Activated CD4-positive, alpha-beta T cell treated with anti-CD3 and anti-CD28 coated beads for 24 hours (primary cell): Measurements from ENCODE around the gene SMPD4.
"Not testable (repeated sequence)": the region's sequence is repeated elsewhere in the genome, so short reads cannot be mapped to it uniquely, and the experiment has no call there.

Experiments used
- DNase-seq, 2 donors: peaks; one replicate each; pipeline ENCODE4 v3.0.0-alpha.2; 2020; ENCODE audit warnings: low read depth in 2 of 2

SMPD4 gene

DNA sequence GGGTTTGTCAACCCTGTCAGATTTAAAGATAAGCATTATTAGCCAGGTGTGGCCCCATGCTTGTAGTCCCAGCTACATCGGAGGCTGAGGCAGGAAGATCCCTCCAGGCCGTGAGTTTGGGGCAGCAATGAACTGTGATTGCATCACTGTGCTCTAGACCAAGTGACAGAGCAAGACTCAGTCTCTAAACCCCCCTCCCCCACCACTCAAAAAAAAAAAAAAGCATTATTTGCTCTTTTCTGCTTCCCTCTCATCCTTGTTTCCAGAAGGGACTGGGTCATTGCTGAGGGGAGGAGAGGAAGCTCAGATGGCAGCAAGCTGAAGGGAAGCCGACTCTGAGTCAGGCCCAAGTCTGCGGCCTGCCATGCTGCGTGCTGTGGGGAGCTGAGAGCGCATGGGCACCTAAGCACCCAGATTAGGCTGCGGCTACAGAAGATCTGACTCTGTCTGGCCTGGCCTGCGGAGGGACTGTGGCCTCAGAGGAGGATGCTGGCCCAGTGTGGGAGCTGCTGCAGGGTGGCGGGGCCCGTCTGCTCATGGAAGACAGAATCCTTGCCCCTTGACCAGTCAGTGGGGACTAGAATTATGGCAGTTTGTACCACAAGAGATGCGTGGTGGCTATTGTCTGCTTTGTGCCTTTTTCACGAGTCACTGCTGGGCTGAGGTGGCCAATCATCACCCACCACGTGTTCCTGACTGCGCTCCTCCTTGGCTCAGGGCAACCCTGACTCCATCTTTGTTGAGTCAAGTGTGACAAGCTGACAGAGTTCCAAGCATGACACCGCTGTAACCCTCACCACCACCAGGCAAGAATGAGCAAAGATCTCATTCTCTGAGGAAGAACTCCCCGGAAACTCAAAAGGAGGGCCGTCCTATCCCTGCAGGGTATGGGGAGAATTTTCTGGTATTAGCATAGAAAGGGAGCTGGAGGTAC lies 6.7 kb upstream of the SMPD4 start:
- not testable (repeated sequence) for DNase-seq

DNA sequence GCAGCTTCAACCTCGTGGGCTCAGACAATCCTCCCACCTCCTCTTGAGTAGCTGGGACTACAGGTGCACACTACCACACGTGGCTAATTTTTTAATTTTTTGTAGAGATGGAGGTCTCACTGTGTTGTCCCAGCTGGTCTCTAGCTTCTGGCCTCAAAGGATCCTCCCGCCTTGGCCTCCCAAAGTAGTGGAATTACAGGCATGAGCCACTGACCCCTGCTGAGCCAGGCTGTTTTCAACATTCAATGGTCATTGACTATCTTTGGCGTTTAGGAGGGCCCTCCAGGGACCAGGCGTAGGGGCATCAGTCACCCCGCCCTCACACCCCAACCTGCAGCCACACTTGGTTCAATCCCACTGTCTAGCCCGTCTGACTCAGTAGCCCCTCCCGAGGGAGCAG lies 5.9 kb upstream of the SMPD4 start:
- no peak for DNase-seq

DNA sequence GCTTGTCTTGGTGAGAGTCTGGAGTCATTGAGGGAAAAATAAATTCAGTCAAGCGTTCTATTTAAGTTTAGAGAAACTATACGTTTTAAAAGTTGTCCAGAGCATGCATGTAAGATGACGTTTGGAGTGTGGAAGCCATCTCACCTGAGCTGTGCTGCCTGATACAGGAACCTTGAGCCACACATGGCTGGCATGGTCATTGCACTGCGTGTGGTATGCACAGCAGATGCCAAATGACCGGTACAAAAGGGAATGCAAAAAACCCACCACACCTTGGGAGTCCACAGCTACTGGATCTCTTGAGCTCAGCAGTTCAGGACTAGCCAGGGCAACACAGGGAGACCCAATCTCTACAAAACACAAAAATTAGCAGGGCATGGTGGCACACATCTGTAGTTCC lies 5.0 kb upstream of the SMPD4 start:
- DNase-seq = no peak

DNA sequence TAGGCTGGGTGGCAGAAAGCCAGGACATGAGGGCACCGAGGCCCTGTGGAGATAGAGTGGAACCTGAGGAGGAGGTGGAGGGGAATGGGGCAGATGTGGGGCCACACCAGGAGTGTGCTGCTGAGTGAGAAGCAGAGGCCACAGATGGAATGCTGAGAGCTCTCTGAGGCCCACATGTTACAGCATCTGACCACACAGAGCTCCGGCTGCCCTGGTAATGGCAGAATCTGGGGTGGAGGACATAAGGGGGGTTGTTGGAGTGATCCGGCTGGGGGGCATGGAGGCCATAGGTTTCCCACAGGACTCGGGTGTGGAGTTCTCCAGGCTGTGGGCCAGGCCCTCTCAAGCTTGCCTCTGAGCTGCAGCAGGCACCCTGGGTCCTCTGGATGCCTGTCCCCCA lies 4.5 kb upstream of the SMPD4 start:
- DNase-seq = no peak

DNA sequence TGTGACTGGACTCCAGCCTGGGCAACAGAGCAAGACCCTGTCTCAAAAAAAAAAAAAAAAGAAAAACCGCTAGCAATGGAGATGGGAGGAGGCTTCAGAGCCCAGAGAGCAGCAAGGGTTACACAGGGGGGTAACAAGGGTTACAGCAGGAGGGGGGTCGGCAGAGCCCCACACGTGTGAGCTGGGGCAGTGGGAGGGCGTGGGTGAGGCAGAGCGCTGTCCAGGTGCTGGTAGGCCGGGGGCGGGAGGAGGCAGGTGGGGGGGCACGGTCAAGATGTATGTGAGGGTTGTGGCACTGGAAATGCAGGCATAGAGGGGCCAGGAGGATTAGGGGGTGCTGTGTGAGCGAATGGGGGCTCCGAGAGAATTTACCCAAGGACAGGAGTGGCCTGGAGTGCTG lies 4.0 kb upstream of the SMPD4 start:
- DNase-seq = no peak

DNA sequence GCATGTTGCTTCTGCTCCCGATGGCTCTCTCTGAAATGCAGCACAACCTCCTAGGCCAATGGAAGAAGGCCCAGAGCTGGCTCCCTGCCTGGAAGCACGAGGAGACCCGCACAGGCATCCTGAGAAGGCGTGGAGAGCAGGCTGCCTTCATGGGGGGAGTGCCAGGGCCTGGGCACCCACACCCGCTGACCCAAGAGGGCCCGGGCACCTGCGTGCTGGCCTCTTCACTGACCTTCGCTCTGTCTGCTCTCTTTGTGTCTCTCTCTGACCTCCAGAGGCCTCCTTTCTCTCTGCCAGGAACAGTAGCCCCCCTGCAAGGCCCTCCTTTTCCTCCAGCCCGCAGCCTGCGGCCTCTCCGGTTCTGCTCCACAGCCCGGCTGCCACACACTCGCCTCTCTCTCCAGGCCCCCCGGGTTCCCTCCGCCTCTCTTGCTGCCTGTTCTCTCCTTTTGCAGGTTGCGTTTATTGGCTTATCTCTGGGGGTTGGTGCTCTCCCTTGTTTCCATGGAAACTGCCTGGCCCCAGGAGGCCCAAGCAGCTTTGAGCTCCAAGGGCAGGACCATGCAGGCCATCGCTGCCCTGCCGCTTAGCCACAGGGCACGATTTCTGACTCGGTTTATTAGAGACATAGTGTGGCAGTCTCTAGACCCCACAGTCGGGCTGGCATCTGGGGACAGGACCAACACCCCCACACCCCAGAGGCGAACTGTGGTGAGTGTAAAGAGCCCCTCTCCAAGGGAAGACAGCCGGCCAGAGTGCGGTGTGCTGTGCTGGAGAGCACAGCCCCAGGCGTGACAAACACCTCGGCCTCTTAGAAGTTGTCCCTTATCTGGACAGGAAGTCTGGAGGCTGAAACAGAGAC lies 2.3 kb upstream of the SMPD4 start:
- DNase-seq = no peak

DNA sequence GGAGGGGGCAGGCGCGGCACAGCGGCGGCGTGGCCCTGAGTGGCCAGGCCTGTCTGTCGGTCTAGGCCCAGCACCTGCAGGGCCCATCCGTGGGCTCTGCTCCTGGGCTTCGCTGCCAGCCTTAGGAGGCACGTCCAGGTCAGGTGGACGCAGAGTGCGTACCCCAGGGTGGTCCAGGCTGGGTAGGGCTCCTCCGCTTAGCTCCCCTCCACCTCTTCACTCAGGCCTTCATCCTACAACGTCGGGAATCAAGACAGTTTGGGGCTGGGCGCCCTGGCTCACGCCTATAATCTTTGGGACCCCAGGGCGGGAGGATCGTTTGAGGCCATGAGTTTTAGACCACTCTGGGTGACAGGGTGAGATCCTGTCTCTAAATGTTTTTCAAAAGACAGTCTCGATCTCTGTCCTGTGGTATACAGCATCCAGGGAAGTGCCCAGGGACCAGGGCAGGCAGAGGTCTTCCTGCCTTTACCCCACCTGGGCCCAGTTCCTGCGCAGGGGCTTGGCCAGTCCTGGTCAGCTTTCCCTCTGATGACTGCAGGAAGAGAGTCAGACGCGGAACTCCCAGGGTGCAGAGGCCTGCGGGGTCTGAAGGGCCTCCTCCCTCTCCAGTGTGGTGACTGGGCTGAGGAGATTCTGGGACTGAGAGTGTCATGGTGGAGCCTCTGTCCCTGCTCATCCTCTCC lies 1.6 kb upstream of the SMPD4 start:
- DNase-seq = not testable (repeated sequence)

DNA sequence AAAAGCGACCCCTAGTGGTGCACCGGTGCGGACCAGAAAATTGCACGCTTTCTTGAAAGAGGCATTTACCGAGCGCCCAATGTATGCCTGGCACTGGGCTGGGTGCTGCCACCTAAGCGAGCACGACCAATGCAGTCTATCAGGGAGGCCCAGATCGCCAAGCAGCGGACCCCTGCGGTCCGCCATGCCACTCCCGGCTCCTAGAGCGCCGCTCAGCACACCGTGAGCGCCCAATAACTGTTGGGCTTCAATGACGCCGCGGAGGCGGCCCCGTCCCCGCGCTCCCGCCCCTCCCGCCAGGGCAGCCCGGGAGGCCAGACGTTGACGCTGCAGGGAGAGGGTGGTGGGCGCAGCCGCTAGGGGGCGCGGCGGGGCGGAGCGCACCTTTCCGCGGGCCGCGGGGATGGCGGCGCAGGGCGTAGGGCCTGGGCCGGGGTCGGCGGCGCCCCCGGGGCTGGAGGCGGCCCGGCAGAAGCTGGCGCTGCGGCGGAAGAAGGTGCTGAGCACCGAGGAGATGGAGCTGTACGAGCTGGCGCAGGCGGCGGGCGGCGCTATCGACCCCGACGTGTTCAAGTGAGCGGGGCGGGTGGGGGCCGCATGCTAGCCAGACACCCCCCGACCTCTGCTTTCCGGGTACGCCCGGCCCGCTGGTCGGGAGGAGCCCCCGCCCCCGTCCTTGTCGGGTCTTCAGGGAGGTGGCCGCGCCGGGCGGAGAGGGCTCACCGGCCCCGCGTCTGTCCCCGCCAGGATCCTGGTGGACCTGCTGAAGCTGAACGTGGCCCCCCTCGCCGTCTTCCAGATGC lies 679 bp upstream of the SMPD4 start, which contains the start of gene MZT2B:
TSS of gene MZT2B (plus strand) at position 383 of the 803 bp plus-strand sequence. CDS start at position 404, 21 bp downstream.
- DNase-seq = peak; percentile 81 to 85

DNA sequence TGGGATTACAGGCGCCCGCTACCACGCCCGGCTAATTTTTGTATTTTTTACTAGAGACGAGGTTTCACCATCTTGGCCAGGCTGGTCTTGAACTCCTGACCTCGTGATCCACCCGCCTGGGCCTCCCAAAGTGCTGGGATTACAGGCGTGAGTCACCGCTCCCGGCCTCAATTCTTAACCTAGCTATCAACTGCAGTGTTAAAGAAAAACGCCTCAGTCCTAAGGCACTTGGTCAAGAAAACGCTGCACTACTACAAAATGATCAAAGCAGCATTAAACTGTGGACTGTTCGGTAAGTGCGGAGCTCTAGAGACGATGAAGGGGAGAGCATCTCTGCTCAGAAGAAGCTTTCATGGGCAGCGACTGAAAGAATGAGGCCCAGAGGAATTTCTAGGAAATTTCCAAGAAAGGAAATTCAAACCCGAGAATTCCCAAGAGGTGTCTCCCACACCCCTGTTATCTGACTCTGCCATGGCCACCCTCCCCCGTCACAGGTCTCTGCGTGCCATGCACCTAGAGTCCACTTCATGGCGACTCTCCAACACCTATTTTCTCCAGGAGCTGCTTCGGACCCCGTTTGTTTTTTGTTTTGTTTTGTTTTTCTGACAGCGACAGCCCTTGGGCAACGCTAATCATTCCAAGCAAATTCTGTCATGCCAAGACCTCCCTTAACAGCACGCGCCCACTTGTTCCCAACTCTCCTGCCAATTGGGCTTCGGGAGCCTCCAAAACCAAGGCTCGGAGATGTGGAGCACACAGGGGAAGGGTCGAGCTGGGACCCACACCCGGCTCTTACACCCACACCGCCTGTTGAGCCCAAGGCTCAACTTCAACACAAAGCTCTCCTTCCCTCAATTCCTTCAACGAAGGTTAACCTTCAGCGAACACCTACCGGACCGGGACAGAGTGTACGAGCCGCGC lies 738 bp downstream of the SMPD4 start:
- not testable (repeated sequence) for DNase-seq

DNA sequence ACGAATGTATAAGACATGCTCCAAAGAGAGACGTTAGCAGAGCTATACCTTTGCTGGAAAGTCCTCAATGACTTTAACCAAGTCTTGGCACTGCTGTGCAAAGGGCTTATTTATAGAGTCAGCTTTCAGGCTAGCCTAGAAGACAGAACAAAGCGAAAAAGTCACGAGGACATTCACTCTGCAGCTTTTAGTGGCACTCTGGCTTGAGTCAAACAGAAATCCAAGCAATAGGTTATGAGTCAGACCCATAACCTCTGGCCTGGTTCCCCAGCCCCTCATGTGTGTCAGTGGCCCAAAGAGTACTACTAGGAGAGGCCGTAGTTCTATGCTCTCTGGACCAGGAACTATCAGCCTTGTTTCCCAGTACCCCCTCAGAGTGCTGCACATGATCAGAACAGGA lies 6.5 kb downstream of the SMPD4 start:
- not testable (repeated sequence) for DNase-seq

DNA sequence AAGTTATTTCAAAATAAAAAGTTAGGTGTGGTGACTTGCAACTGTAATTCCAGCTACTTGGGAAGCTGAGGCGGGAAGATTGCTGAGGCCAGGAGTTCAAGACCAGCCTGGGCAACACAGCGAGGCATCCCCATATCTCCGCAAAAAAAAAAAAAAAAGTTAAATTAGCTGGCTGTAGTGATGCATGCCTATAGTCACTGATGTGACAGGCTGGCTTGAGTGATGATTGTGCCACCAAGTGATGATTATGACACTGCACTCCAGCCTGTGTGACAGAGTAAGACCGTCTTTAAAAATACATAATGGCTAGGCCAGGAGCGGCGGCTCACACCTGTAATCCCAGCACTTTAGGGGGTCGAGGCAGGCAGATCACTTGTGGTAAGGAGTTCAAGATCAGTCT lies 11.5 kb downstream of the SMPD4 start:
- no peak for DNase-seq

DNA sequence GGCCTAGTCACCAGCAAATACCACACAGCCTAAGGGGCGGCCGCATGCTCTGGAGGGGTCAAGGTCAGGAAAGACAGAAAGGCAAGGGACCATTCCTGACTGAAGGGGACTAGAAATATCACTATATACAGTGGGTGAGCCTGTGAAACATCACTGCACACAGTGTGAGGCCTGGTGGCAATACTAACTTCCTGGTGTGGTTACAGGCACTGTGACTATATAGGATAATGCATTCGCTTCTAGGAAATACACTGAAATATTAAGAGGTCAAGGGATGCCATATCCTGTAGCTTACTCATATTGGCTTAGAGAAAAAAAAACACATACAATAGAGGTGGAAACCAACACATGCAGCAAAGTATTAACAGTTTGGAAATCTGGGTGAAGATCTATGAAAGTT lies 12.2 kb downstream of the SMPD4 start:
- not testable (repeated sequence) for DNase-seq

DNA sequence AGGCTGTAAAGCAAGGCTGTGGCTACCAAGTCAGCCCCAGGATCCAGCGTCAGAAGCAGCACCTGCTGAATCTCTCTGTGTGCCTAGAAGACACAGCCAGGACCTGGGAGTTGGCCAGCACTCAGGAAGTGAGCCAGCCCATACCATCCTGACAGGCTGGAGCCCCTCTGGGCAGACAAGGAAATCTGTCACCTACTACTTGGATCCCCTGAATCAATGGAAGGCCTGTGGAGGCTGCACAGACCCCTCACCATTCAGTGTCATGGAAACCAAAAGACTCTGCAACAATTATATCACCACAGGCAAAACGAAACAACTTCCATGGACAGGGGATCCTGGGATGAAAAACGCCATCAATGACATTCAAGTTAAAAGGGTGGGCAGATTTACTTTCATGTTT lies 14.8 kb downstream of the SMPD4 start:
- DNase-seq = not testable (repeated sequence)

DNA sequence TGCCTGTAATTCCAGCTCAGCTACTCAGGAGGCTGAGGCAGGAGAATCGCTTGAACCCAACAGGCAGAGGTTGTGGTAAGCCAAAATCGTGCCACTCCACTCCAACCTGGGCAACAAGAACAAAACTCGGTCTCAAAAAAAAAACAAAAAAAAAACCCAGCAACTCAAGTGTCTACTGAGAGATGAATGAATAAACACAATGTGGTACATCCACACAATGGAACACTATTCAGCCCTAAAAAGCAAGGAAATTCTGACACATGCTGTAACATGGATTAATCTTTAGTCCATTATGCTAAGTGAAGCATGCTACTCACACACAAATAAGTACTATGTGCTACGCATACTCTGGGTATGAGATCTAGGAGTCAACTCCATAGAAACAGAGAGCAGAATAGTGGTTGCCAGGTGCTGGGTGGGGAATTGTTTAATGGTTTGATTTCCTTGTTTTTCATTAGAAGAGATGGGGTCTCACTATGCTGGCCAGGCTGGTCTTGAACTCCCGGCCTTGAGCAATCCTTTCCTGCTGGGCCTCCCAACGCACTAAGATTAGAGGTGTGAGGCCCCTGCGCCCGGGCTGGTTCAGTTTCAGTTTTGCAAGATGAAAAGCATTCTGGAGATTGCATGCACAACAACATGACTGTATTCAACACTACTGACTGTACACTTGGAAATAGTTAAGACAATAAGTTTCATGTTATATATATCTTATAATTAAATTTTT lies 15.9 kb downstream of the SMPD4 start:
- no peak for DNase-seq

DNA sequence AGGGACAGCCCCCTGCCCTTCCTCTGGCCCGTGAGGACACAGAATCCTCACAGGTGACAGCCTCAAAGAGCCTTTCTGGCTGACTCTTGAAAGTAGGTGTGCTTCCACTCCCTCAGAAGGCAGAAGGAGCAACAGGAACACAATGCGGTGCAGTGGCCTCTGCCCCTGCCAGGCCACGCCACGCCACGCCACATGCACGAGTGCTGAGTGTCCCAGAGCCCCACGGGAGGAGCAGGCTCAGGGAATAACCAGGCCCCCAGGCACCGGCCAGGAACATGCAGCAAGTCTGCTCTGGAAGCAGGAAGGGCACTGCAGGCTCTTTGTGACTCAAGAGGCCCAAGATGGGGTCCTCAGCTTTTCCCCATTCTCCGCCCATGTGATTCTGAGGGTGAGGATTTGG lies 18.4 kb downstream of the SMPD4 start:
- DNase-seq = no peak

DNA sequence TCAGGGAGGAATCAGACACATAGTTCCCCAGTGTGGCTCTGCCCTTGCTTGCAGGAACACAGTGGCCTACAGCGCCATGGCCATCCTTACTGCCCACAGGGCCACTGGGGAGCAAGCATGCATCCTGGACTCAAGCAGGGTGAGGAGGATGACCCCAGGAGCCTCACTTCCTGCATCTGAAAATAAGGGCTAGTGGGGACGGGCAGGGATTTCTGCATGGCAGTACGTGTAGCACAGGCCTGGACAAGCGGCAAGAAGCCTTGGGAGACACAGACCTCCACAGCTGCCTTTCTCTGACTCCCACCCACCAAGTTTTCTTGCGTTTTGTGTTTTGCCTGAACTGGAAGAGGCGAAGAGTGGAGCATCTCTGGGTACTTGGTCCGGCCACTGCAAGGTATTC lies 18.9 kb downstream of the SMPD4 start:
- not testable (repeated sequence) for DNase-seq

DNA sequence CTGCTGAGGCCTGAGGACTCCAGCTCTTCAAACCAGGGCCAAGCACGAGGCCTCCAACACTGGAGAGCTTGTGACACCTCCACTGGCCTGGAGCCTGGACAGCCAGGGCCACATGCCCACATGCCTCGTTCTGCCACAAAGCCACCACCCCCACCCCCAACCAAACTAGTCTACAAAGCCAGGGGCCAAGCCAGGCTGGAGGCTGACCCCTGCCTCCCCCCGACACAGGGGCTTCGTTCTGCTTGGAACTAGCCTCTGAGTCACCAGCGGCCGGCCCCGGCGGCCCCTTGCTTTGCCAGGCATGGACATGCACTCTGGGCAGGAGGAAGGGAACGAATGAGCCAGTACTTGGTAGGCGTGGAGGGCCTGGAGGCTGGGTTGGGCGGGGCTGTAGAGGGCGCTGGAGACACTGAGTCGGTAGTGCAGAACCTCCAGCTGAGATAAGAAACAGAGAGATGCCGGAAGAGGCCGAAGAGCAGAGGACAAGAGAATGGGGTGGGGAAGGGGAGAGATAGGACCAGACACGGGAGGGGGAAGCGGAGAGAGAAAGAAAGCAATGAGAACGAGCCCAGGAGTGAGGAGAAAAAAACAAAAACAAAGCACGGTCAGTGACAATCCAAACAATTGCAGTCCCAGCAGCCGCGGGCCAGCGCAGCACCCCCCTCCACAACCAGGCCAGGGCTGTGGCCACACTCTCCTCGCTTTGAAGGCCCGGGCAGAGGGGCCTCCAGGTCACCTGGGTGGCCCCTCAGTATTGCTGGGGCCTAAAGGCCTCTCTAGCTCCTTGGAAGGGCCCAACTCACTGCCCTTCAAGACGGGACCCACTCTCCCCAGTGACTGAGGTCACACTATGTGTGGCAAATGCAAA lies 20.3 kb downstream of the SMPD4 start:
- DNase-seq = not testable (repeated sequence)

DNA sequence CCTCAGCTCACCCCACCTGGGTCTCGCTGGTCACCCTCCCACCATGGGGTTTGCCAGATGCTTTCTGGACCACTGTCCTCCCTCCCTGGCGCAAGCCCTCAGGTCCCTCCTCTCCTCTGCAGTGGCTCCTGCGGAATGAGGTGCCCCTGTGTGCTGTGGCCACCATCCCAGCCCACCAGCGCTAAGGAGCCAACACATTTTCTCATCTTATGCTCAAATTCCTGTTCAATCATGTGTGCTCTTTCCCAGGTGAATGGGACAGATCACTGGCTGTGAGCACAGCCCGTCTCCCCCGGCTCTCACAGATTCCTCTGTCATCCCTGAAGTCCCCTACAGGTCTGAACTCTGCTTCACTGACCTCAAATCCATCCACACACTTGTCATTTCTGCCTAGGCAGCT lies 21.3 kb downstream of the SMPD4 start:
- no peak for DNase-seq
